Right kidney (tissue), 1 donor: ENCODE results near the gene DDAH2.

Source experiments
- DNase-seq: peaks from one replicate; pipeline ENCODE4 v3.0.0-alpha.2; 2016

The DDAH2 gene

GRCh38 chr6:31734247-31734820 lies 5.2 kb upstream of the DDAH2 start:
- no peak for DNase-seq

GRCh38 chr6:31733734-31734133 lies 4.6 kb upstream of the DDAH2 start:
- DNase-seq, result no peak

- no peak for DNase-seq
These were observed 2.9 kb upstream of the DDAH2 start for GRCh38 chr6:31732029-31732428.

- no peak for DNase-seq
These were observed 1.6 kb upstream of the DDAH2 start for GRCh38 chr6:31730631-31731086.

- DNase-seq, result peak; percentile 92
These were observed 1.0 kb upstream of the DDAH2 start for GRCh38 chr6:31729979-31730630.

- peak; percentile 97 for DNase-seq
These were observed 448 bp upstream of the DDAH2 start for GRCh38 chr6:31729515-31729978.

GRCh38 chr6:31727717-31728671 lies 1.1 kb downstream of the DDAH2 start:
- DNase-seq, result no peak

GRCh38 chr6:31727034-31727716 lies 1.9 kb downstream of the DDAH2 start:
- DNase-seq, result no peak

- no peak for DNase-seq
These were observed 3.4 kb downstream of the DDAH2 start for GRCh38 chr6:31725502-31726350.

GRCh38 chr6:31723980-31724691 lies 5.0 kb downstream of the DDAH2 start:
- no peak for DNase-seq

- no peak for DNase-seq
These were observed 5.7 kb downstream of the DDAH2 start, which contains the start of gene MPIG6B for GRCh38 chr6:31723245-31723979. Gene MPIG6B (plus strand): TSS chr6:31723373. CDS start chr6:31723384, 11 bp downstream.

- no peak for DNase-seq
These were observed 6.9 kb downstream of the DDAH2 start for GRCh38 chr6:31722173-31722572.

- DNase-seq, result no peak
These were observed 7.6 kb downstream of the DDAH2 start, which contains the start of gene LY6G6C for GRCh38 chr6:31721351-31722020. Gene LY6G6C (minus strand): TSS chr6:31721746. CDS start chr6:31721679, 67 bp downstream.

- DNase-seq, result no peak
These were observed 8.8 kb downstream of the DDAH2 start for GRCh38 chr6:31720196-31720770.

GRCh38 chr6:31719001-31719400 lies 10.1 kb downstream of the DDAH2 start:
- DNase-seq, result no peak

- DNase-seq, result no peak
These were observed 10.8 kb downstream of the DDAH2 start for GRCh38 chr6:31718265-31718664.

- DNase-seq, result no peak
These were observed 11.4 kb downstream of the DDAH2 start for GRCh38 chr6:31717499-31718222.
